ENCODE measurements around the gene PTPRK.
A peak's percentile ranks its signal among the peaks of the same experiment; 100 is the strongest.
"Not testable (repeated sequence)": the region's sequence is repeated elsewhere in the genome, so short reads cannot be mapped to it uniquely, and the experiment has no call there.

Gene PTPRK

GRCh38 chr6:128464790-128465189 is 55.6 kb downstream of the PTPRK start:
- intact Hi-C loops (cut with DNase I), result no loop called here
- DNase-seq, result no peak

GRCh38 chr6:128463942-128464341 is 56.5 kb downstream of the PTPRK start:
- no peak for DNase-seq
- intact Hi-C loops (cut with DNase I), result no loop called here

- no peak for DNase-seq
- intact Hi-C loops (cut with DNase I), result no loop called here
Observed at GRCh38 chr6:128461501-128461900, 58.9 kb downstream of the PTPRK start.

- intact Hi-C loops (cut with DNase I), result no loop called here
- no peak for DNase-seq
Observed at GRCh38 chr6:128456510-128457230, 63.7 kb downstream of the PTPRK start.

GRCh38 chr6:128455959-128456358 is 64.4 kb downstream of the PTPRK start:
- intact Hi-C loops (cut with DNase I), result no loop called here

GRCh38 chr6:128452713-128453112 is 67.7 kb downstream of the PTPRK start:
- DNase-seq, result no peak
- intact Hi-C loops (cut with DNase I), result no loop called here

More at GRCh38 chr6:128455959-128456358, 64.4 kb downstream of the PTPRK start:
- no peak for DNase-seq

GRCh38 chr6:128446497-128446896 is 73.9 kb downstream of the PTPRK start:
- intact Hi-C loops (cut with DNase I), result no loop called here
- DNase-seq, result no peak

GRCh38 chr6:128443553-128443952 is 76.8 kb downstream of the PTPRK start:
- no peak for DNase-seq
- intact Hi-C loops (cut with DNase I), result no loop called here

DNA sequence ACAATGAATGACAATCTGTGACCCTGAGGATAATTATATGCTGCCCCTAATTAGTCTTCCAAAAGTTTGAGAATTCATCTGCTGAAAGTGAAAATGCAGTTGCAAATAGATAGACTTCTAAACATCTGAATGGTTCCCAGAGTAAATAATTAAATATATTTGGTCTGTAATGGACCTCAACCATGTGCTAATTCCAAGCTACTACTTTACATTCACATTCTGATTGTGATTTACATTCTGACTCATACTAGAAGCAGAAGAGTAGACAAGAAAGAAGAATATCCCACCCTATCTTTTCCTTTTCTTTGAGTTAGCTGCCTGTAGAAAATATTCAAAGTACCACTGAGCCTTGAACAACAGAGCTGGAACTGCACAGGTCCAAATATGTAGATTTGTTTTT is 80.8 kb downstream of the PTPRK start:
- DNase-seq, result no peak
- intact Hi-C loops (cut with DNase I), result no loop called here

- DNase-seq, result peak in 15 of 42 donors; percentile 2 to 68 (median 28)
- intact Hi-C loops (cut with DNase I), result no loop called here
Observed at GRCh38 chr6:128438393-128438792, 82.0 kb downstream of the PTPRK start.

DNA sequence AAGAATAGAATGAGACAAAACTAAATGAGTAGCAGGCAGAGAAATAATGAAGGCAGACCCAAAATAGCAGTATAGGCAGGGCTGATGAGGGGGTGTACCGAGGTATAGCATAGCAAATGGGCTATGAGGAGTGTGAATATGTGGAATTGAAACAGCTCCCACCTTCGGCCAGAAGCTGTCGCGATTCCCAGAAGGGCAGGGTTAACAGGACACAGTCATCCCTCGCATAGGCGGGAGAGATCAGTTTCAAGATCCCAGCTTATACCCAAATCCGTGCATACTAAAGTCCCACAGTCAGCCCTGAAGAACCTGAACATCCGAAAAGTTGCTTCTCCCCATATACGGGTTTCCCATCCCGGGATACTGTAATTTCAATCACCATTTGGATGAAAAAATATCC is 82.7 kb downstream of the PTPRK start:
- no peak for DNase-seq

GRCh38 chr6:128434752-128435151 is 85.6 kb downstream of the PTPRK start:
- DNase-seq; intact Hi-C loops (cut with DNase I): not testable (repeated sequence)

More for the DNA sequence above, 82.7 kb downstream of the PTPRK start:
- intact Hi-C loops (cut with DNase I), result no loop called here

DNA sequence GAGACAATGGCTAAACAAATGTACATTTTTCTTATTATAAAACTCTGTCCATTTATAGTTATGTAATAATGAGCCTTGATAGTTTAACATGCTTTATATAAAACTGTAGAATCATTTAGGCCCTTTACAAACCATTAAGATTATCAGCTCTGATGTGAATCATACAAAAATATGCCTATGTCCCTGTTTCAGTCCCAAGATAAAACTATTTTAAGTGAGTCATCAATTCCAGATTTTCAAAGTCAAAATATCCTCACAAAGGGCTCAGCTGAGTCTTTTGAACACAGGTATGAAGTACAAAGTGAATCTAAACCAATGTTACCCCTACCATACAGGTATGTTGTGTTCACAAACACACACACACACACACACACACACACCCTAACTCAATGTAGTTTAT is 88.0 kb downstream of the PTPRK start:
- DNase-seq, result no peak

GRCh38 chr6:128427139-128427538 is 93.3 kb downstream of the PTPRK start:
- intact Hi-C loops (cut with DNase I), result no loop called here
- no peak for DNase-seq

More for the DNA sequence above, 88.0 kb downstream of the PTPRK start:
- intact Hi-C loops (cut with DNase I), result no loop called here

DNA sequence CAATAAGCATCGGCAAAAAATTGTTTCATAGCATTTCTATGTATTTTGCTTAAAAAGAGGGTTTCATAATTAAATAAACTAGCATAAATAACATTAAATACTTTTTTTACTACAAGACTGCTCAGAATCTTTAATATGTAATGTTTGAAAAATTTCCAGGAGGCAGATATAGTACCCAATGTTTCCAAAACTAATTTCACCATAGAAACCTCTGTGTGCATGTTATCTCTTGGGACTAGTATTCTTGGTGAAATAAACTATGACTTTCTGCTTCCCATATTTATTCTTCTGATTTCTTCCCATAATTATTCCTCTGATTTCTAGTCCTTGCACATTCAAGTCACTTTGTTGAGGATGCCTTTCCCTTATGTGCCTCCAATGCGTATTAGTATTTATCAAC is 94.5 kb downstream of the PTPRK start:
- intact Hi-C loops (cut with DNase I), result no loop called here
- DNase-seq, result no peak

DNA sequence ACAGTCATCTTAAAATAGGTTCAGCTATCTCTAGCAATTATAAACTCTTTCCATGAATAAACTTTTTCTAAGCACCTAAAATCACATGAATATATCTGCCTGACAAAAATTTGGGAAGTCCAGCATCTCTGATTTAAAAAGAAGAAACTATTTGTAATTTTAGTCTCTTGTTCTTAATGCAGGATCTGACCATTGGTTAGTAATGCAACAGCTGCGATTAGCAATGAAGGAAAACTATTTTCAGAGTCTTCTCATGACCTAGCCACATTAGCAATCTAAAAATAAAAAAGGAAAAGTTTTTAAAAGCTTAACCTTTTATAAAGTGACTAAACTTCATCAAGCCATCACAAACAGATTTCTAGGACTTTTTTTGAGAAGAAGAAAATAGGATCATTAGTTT is 97.5 kb downstream of the PTPRK start:
- intact Hi-C loops (cut with DNase I), result no loop called here
- DNase-seq, result no peak

DNA sequence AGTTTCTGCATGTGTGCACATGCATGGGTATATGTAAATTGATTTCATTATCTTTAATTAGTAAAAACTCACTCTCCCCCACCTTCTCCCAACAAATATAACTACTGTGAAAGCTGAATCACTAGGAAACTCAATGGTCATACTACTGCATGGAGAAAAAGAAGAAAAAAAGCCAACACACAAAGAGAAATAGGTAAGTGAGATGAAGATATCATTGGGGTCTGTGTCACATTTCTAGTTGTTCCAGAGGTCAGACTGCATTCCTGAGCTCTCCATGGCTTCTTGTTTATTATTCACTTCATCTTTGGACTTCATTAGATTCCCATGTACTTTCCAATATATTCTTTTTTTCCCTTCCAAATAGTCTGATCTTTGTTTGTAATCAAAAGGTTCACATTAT is 98.2 kb downstream of the PTPRK start:
- intact Hi-C loops (cut with DNase I), result no loop called here
- DNase-seq, result no peak

- intact Hi-C loops (cut with DNase I), result no loop called here
- peak in 33 of 42 donors; percentile 9 to 67 (median 36) for DNase-seq
Observed at GRCh38 chr6:128421788-128422187, 98.6 kb downstream of the PTPRK start.

DNA sequence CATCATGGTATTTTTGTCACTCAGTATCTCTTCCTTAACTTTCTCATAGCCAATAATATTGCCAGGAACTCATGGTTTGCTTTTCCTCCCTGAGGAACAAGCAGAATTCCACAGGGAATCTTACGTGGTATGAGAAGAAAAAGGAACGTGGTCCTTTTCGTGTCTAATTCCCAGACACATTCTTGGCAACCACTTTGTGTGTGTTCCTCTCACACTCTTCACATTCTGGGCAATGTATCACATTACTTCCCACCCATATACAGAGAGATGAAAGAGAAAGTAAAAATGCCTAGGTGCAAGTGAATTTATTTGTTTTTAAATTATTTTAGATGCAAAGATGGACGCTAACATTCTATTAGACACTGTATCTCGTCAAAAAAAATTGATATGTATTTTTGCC is 102.7 kb downstream of the PTPRK start:
- intact Hi-C loops (cut with DNase I), result no loop called here
- no peak for DNase-seq

DNA sequence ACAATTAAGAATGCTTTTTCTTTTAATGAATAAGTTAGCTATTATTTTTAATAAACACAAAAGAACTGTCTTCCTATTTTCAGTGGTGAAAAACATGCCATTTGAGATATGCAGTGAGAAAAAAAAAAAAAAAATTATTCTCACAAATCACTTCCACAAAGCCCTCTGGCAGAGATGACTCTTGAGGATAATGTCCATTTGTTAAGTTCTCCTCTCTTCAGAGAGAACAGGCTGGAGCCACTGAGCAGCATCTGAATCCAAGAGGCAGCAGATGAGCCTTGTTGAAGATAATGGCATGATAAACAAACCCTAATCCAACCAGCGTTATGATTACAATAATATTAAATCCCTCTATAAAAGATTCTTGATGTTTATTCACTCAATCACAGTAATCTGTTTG is 105.0 kb downstream of the PTPRK start:
- intact Hi-C loops (cut with DNase I), result no loop called here
- peak in 8 of 42 donors; percentile 15 to 53 (median 22) for DNase-seq

- intact Hi-C loops (cut with DNase I), result no loop called here
- no peak for DNase-seq
Observed at GRCh38 chr6:128414943-128415342, 105.5 kb downstream of the PTPRK start.
